22Rv1 (cell line): ENCODE results near the gene GPR68.

Source experiments
- H3K27ac ChIP-seq: fragments of 450-650 bp; 2 replicates; pipeline ENCODE4 v1.5.1; 2017
- ZFX ChIP-seq: fragments of 450-650 bp; IDR thresholded peaks from 2 replicates; pipeline ENCODE4 v1.6.1; 2017; ENCODE audit warnings: antibody characterized with exemption, borderline replicate concordance
- TF ChIP-seq, protein P1 (sequence below): fragments of 450-650 bp; IDR thresholded peaks from 2 replicates; pipeline ENCODE4 v1.5.1; 2017; ENCODE audit warnings: mild to moderate bottlenecking

Gene GPR68

DNA sequence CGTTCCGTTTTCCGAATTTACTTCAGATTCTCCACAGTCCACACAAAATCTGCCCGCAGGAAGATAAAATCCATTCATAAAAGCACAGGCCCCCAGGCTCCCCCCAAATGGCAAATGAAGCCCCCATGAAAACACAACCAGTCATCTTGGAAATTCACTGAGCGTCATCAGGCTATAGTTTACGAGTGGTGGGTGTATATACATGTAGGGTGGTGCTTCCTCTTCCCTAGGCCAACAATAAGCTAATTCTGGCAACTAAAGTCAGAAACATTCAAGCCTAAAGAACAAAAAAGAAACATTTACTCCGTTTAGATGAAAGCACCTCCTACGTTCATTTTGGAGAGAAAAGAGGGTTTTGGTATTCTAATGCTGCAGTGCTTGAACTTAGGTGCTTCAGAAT, 5.8 kb downstream of the GPR68 start:
- TF ChIP-seq, protein P1, sequence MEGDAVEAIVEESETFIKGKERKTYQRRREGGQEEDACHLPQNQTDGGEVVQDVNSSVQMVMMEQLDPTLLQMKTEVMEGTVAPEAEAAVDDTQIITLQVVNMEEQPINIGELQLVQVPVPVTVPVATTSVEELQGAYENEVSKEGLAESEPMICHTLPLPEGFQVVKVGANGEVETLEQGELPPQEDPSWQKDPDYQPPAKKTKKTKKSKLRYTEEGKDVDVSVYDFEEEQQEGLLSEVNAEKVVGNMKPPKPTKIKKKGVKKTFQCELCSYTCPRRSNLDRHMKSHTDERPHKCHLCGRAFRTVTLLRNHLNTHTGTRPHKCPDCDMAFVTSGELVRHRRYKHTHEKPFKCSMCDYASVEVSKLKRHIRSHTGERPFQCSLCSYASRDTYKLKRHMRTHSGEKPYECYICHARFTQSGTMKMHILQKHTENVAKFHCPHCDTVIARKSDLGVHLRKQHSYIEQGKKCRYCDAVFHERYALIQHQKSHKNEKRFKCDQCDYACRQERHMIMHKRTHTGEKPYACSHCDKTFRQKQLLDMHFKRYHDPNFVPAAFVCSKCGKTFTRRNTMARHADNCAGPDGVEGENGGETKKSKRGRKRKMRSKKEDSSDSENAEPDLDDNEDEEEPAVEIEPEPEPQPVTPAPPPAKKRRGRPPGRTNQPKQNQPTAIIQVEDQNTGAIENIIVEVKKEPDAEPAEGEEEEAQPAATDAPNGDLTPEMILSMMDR = no peak
- TF ChIP-seq ZFX = no peak
- H3K27ac ChIP-seq = no peak overlapping the region

DNA sequence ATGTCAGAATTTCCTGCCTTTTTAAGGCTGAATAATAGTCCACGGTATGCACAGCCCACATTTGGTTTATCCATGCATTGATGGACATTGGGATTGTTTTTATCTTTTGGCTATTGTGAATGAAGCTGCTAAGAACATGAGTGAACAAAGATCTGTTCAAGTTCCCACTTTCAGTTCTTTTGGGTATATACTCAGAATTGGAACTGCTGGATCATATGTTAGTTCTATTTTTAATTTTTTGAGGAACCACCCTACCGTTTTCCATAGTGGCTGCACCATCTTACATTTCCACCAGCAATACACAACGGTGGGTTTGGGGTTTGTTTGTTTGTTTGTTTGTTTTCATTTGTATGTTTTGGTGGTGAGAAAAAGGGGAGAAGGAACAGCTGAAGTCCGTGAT, 6.4 kb downstream of the GPR68 start:
- no peak overlapping the region for H3K27ac ChIP-seq
- TF ChIP-seq, protein P1 = no peak
- TF ChIP-seq ZFX = no peak

DNA sequence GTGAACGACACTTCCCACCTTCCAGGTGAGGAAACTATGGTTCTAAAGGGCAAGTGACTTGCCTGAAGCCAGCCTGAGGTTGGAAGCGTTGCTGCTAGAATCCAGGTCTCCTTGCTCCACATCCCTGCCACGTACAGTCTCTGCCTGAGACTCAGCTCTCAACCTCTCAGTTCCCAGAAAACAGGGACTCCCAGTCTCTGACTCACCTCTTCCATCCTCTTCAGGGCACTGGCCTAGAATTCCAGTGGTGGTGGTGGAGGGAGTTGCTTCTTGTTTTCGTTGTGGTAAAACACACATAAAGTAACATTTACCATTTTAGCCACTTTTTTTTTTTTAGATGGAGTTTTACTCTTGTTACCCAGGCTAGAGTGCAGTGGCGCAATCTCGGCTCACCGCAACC, 7.3 kb downstream of the GPR68 start:
- TF ChIP-seq, protein P1 = no peak
- no peak for TF ChIP-seq ZFX
- no peak overlapping the region for H3K27ac ChIP-seq

DNA sequence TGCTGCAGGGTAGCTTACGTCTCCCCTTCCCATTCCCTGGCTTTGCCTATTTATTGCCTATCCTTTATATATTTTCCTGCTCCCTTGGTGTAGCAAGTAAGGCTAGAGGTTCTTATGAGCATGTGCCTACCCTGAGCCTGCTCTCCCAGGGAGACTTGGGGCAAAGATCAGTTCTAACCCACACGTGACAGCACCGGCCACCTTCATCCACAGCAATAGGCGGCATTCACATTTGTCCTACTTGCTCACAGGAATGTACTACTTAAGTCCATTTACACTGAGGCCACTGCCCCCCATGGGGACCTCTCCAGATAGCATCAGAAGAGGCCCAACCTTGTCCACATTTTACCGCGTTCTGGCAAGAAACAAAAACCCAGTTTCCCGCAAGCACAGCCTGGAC, 8.7 kb downstream of the GPR68 start:
- no peak for TF ChIP-seq ZFX
- TF ChIP-seq, protein P1 = no peak

DNA sequence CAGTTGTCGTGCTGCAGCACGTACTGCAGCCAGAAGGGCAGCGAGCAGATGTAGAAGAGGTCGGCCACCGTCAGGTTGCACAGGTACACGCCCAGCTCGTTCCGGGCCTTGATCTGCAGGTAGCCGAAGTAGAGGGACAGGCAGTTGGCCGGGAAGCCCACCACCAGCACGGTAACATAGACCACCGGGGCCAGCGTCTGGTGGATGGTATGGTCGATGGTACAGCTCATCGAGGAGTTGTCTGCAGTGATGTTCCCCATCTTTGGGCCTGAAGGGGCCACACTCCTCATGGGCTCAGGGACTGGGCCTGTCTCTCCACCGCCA, 9.8 kb downstream of the GPR68 start:
- H3K27ac ChIP-seq = no peak overlapping the region
- TF ChIP-seq, protein P1 = no peak
- TF ChIP-seq ZFX = no peak

More for the DNA sequence above, 8.7 kb downstream of the GPR68 start:
- H3K27ac ChIP-seq = no peak overlapping the region

DNA sequence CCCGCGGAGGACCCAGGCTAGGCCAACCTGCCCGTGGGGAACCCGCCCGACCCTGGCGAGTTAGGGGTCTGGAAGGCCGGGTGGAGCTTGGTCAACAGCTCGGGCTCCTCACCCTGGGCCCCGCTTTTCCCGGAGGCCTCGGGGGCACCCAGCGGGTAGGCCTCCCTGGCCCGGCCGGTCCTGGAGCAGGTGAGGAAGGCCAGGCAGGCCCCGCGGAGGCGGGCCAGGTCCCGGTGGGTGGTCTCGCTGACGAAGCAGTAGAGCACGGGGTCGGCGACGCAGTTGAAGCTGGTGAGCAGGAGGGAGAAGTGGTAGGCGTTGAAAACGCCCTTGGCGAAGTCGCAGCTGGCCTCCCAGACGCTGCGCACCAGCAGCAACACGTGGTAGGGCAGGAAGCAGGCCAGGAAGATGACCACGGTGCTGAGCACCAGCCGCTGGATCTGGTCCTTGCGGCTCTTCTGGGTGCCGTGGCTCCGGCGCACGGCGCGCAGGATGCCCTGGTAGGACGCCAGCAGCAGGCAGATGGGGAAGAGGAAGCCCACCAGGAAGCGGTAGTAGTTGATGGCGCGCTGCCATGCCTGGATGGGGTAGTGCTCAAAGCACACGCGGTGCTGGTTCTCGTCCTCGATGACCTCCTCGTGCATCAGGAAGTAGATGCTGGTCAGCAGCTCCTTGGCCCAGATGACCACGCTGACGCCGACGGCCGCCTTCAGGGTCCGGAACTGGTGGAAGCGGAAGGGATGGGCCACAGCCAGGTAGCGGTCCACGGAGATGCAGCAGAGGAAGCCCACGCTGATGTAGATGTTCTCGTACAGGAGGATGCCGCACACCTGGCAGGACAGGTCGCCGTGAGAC, 10.3 kb downstream of the GPR68 start:
- TF ChIP-seq, protein P1 = no peak
- TF ChIP-seq ZFX = no peak
- H3K27ac ChIP-seq = no peak overlapping the region

DNA sequence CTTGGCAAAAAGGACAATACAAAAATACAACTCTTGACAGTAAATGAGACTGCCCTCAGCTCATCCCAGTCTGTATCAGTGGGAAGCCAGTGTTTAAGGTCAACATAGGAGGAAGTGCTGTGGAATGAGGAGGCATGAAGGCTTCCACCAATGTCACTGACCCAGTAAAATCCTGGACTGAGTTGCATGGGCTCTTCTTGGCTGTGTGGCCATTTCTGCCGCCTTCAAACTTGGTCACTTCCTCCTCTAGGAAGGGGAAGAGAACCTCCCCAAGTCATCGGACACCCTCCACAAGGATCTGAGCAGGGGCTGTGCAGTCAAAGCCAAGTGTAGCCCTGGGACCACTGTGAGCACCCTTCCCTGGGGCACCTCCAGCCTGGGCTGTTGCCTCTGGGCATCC, 11.9 kb downstream of the GPR68 start:
- H3K27ac ChIP-seq = no peak overlapping the region
- TF ChIP-seq, protein P1 = no peak
- no peak for TF ChIP-seq ZFX
